ENCODE data around the gene RPL10A. TPM values are rescaled to one million over a fixed set of nuclear protein-coding genes. Genes with fewer than 3 reads are reported as not detected.
A peak's percentile ranks its signal among the peaks of the same experiment; 100 is the strongest.

Gene RPL10A
- total and polyA plus RNA-seq, 2 of the 13 experiments (the other 11 are each of a cell fraction or from before 2014, with no cell fraction given): 1,854 to 2,726 TPM

DNA sequence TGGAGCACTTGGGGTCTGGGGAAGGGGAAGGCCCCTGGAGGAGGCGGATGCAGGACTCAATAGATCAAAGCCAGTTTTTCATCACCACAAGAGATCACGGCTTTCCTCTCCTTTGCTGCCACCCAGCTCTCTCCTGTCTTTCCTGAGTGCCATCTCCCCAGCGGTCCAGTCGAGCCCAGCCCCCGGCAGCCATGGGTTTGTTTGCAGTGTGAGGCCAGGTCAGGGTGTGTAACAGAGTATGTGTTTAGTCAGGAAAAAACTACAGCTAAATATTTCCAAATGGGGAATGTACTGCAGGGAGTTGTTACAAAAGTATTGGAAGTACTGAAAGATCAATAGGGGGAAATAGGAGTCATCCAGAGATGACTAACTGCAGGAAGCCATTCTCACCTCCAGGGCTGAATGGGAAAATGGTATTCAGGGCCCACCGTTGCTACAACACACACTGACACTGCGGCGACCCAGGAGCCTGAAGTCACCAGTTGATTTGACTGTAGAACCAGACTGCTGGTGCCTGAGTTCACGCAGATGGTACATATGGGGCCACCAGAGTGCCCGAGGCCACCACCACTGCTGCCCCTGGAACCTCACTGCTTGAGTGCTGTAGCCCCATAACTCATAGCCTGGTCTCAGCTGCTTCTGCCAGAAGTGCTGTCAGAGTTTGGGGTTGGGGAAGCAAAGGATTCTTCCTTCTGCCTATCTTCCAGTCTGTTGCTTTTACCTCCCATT is 39.6 kb upstream of the RPL10A start:
- ATAC-seq: peak; percentile 92
- no peaks in the 10 kb centered on the region for H4K20me1 ChIP-seq (ENCODE audit: insufficient read depth, low read length)
- peaks cover 0 to 10% of the 10 kb centered on the region in 2 experiments; a peak in 2 of 5 replicates for H3K36me3 ChIP-seq (replicated peaks in 1 of 2; ENCODE audit: control insufficient read depth in 1 of 2, insufficient read depth in 2 of 2, low read length in 2 of 2)
- H3K4me3 ChIP-seq (replicated peaks in 1 of 3; ENCODE audit: insufficient read depth in 1 of 3, low read depth in 2 of 3, low read length in 3 of 3): peak overlapping the region in 1 of 3 experiments; percentile 25; a peak in 2 of 6 replicates
- intact Hi-C loops (cut with micrococcal nuclease; ENCODE audit: unreplicated experiment) (no loop called here), in situ Hi-C loops (cut with HindIII; ENCODE audit: extremely low pct_ligation_motif_present, low pct_unique_long_range_greater_than_20kb) (no loop called here)
- peak overlapping the region; percentile 37 for H3K27ac ChIP-seq (ENCODE audit: extremely low read length, insufficient read depth, low read length)
- H3K4me1 ChIP-seq (ENCODE audit: insufficient read depth, low read length): peaks cover 33% of the 10 kb centered on the region
- no peaks in the 10 kb centered on the region for H3K79me2 ChIP-seq (ENCODE audit: insufficient read depth, low read length)
- peak overlapping the region; percentile 58 for H3K4me2 ChIP-seq (ENCODE audit: low read depth, low read length)
- H2AFZ ChIP-seq (ENCODE audit: low read length): no peak overlapping the region
- WGBS (ENCODE audit: low lambda C conversion rate): 11% methylated on average over 7 of the region's 10 CpGs
- no peaks in the 10 kb centered on the region for H3K27me3 ChIP-seq (ENCODE audit: control insufficient read depth in 1 of 2, insufficient read depth in 2 of 2, low read length in 2 of 2)
- H3K9me3 ChIP-seq (ENCODE audit: low read length): peaks cover 9% of the 10 kb centered on the region
- peak; percentile 82 for DNase-seq (ENCODE audit: low spot score)
- no TSS peak for BruUV-seq (replicated peaks)
- FAIRE-seq: peak; percentile 64
- H3K9ac ChIP-seq (ENCODE audit: insufficient read depth, low read depth, low read length): peak overlapping the region; percentile 38; the same call in 1 of the 2 replicates
- ChIA-PET CTCF (ENCODE audit: low intra/inter-chr PET ratio, low total read pairs) (interaction anchor here (0.8 kb wide), 1 partner anchor 13 kb away, joined by 3 read pairs; no protein-coding TSS in a partner anchor), POLR2A (interaction anchor here (0.7 to 2.3 kb wide), 7 partner anchors 9 to 86 kb away, joined by 3 to 13 read pairs (median 4); partner anchors contain the start of genes FANCE and PPARD)
- TF ChIP-seq KAT8 (CRISPR knock-in tag; IDR thresholded peaks at IDR 0.05): peak; percentile 65; the same call in 1 of the 2 replicates
- TF ChIP-seq ZBTB1 (CRISPR knock-in tag; IDR thresholded peaks at IDR 0.05; ENCODE audit: borderline replicate concordance): no peak
- peak; percentile 51 for TF ChIP-seq SMC3 (IDR thresholded peaks at IDR 0.05; ENCODE audit: low read length)
- TF ChIP-seq GATA4 (IDR thresholded peaks at IDR 0.05; ENCODE audit: borderline replicate concordance, low read depth): no peak
- TF ChIP-seq TSC22D2 (CRISPR knock-in tag; IDR thresholded peaks at IDR 0.05; ENCODE audit: borderline replicate concordance): no peak; the same call in 1 of the 2 replicates
- TF ChIP-seq YY1 (IDR thresholded peaks at IDR 0.05; ENCODE audit: insufficient read depth, insufficient replicate concordance, low read depth, low read length): peak; percentile 50
- peak; percentile 77; the same call in 1 of the 2 replicates for TF ChIP-seq ZNF761 (CRISPR knock-in tag; conservative IDR thresholded peaks at IDR 0.05)
- TF ChIP-seq GTF2F1 (IDR thresholded peaks at IDR 0.05; ENCODE audit: low read length): no peak
- TF ChIP-seq, protein P1, sequence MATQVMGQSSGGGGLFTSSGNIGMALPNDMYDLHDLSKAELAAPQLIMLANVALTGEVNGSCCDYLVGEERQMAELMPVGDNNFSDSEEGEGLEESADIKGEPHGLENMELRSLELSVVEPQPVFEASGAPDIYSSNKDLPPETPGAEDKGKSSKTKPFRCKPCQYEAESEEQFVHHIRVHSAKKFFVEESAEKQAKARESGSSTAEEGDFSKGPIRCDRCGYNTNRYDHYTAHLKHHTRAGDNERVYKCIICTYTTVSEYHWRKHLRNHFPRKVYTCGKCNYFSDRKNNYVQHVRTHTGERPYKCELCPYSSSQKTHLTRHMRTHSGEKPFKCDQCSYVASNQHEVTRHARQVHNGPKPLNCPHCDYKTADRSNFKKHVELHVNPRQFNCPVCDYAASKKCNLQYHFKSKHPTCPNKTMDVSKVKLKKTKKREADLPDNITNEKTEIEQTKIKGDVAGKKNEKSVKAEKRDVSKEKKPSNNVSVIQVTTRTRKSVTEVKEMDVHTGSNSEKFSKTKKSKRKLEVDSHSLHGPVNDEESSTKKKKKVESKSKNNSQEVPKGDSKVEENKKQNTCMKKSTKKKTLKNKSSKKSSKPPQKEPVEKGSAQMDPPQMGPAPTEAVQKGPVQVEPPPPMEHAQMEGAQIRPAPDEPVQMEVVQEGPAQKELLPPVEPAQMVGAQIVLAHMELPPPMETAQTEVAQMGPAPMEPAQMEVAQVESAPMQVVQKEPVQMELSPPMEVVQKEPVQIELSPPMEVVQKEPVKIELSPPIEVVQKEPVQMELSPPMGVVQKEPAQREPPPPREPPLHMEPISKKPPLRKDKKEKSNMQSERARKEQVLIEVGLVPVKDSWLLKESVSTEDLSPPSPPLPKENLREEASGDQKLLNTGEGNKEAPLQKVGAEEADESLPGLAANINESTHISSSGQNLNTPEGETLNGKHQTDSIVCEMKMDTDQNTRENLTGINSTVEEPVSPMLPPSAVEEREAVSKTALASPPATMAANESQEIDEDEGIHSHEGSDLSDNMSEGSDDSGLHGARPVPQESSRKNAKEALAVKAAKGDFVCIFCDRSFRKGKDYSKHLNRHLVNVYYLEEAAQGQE (IDR thresholded peaks at IDR 0.05; ENCODE audit: borderline replicate concordance in 1 of 2, low read depth in 1 of 2, low read length in 2 of 2): no peak
- TF ChIP-seq, protein P2, sequence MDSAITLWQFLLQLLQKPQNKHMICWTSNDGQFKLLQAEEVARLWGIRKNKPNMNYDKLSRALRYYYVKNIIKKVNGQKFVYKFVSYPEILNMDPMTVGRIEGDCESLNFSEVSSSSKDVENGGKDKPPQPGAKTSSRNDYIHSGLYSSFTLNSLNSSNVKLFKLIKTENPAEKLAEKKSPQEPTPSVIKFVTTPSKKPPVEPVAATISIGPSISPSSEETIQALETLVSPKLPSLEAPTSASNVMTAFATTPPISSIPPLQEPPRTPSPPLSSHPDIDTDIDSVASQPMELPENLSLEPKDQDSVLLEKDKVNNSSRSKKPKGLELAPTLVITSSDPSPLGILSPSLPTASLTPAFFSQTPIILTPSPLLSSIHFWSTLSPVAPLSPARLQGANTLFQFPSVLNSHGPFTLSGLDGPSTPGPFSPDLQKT (CRISPR knock-in tag; IDR thresholded peaks at IDR 0.05; ENCODE audit: borderline replicate concordance): no peak
- no peak for TF ChIP-seq ZNF101 (CRISPR knock-in tag; IDR thresholded peaks at IDR 0.05; ENCODE audit: borderline replicate concordance, low read depth)
- TF ChIP-seq ZNF83 (CRISPR knock-in tag; IDR thresholded peaks at IDR 0.05; ENCODE audit: borderline replicate concordance): no peak
- no peak for TF ChIP-seq KDM1A (CRISPR knock-in tag; IDR thresholded peaks at IDR 0.05)
- no peak for TF ChIP-seq NR3C1 (CRISPR knock-in tag; IDR thresholded peaks at IDR 0.05)
- no peak for TF ChIP-seq TCF7L2 (IDR thresholded peaks at IDR 0.05; ENCODE audit: low read depth, low read length)
- TF ChIP-seq, protein P3, sequence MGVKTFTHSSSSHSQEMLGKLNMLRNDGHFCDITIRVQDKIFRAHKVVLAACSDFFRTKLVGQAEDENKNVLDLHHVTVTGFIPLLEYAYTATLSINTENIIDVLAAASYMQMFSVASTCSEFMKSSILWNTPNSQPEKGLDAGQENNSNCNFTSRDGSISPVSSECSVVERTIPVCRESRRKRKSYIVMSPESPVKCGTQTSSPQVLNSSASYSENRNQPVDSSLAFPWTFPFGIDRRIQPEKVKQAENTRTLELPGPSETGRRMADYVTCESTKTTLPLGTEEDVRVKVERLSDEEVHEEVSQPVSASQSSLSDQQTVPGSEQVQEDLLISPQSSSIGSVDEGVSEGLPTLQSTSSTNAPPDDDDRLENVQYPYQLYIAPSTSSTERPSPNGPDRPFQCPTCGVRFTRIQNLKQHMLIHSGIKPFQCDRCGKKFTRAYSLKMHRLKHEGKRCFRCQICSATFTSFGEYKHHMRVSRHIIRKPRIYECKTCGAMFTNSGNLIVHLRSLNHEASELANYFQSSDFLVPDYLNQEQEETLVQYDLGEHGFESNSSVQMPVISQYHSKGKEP (CRISPR knock-in tag; IDR thresholded peaks at IDR 0.05): no peak
- TF ChIP-seq ZBTB20 (CRISPR knock-in tag; IDR thresholded peaks at IDR 0.05; ENCODE audit: borderline replicate concordance, low read depth): no peak
- TF ChIP-seq NCOA2 (CRISPR knock-in tag; IDR thresholded peaks at IDR 0.05): peak; percentile 28
